HepG2 (cell line): ENCODE results near the gene PPP1CB. TPM values are rescaled to one million over a fixed set of nuclear protein-coding genes. Genes with fewer than 3 reads are reported as not detected.

ENCODE experiments used
- AGO2 ChIP-seq: fragments of 200-400 bp; formaldehyde crosslinking; optimal IDR thresholded peaks from 2 replicates; pipeline ENCODE3; 2017; ENCODE audit warnings: mild to moderate bottlenecking, low read depth, low read length, moderate library complexity
- AHDC1 ChIP-seq: sonication (generic); formaldehyde crosslinking; IDR thresholded peaks from 2 replicates; pipeline ENCODE4 v1.5.1; 2020; ENCODE audit warnings: mild to moderate bottlenecking, missing genetic modification reagents, borderline replicate concordance
- CEBPG ChIP-seq: IDR thresholded peaks from 2 replicates; pipeline ENCODE4 v1.6.1; 2016
- GABPB1 ChIP-seq: IDR thresholded peaks from 2 replicates; pipeline ENCODE4 v1.6.1; 2016; ENCODE audit warnings: mild to moderate bottlenecking, missing genetic modification reagents, moderate library complexity, missing compliant biosample characterization
- HOXA9 ChIP-seq: sonication (generic); formaldehyde crosslinking; IDR thresholded peaks from 2 replicates; pipeline ENCODE4 v1.8.1; 2022; ENCODE audit warnings: missing genetic modification reagents, mild to moderate bottlenecking, moderate library complexity, borderline replicate concordance
- KAT8 ChIP-seq: IDR thresholded peaks from 2 replicates; pipeline ENCODE4 v1.6.1; 2016; ENCODE audit warnings: missing genetic modification reagents, missing compliant biosample characterization
- KDM5B ChIP-seq: sonication (generic); formaldehyde crosslinking; IDR thresholded peaks from 2 replicates; pipeline ENCODE4 v1.4.0; 2020; ENCODE audit warnings: missing genetic modification reagents, mild to moderate bottlenecking, borderline replicate concordance
- KLF16 ChIP-seq, 2 experiments: sonication (generic) in 1 of 2; formaldehyde crosslinking in 1 of 2; IDR thresholded peaks; 2 replicates each; pipeline versions ENCODE4 v1.6.1 to v1.8.0; 2016 to 2023; ENCODE audit warnings: missing genetic modification reagents in 2 of 2, missing compliant biosample characterization in 1 of 2
- MAF1 ChIP-seq: sonication (generic); formaldehyde crosslinking; IDR thresholded peaks from 2 replicates; pipeline ENCODE4 v1.5.0; 2020; ENCODE audit warnings: missing genetic modification reagents, borderline replicate concordance
- PLSCR1 ChIP-seq: sonication (generic); formaldehyde crosslinking; IDR thresholded peaks from 2 replicates; pipeline ENCODE4 v1.5.0; 2020; ENCODE audit warnings: missing genetic modification reagents, mild to moderate bottlenecking, borderline replicate concordance
- SNRNP70 ChIP-seq: fragments of 200-400 bp; formaldehyde crosslinking; IDR thresholded peaks from 2 replicates; pipeline ENCODE4 v1.6.1; 2017; ENCODE audit warnings: mild to moderate bottlenecking, low read depth, low read length, moderate library complexity
- SPEN ChIP-seq: sonication (generic); formaldehyde crosslinking; IDR thresholded peaks from 2 replicates; pipeline ENCODE4 v1.5.1; 2020; ENCODE audit warnings: low read depth, mild to moderate bottlenecking, missing genetic modification reagents
- TCF7 ChIP-seq: sonication (generic); IDR thresholded peaks from 2 replicates; pipeline ENCODE4 v1.6.1; 2016; ENCODE audit warnings: antibody characterized with exemption, low read depth
- TMF1 ChIP-seq: sonication (generic); formaldehyde crosslinking; IDR thresholded peaks from 2 replicates; pipeline ENCODE4 v1.8.1; 2022; ENCODE audit warnings: low read depth, missing genetic modification reagents
- WIZ ChIP-seq: sonication (generic); formaldehyde crosslinking; IDR thresholded peaks from 2 replicates; pipeline ENCODE4 v1.5.1; 2020; ENCODE audit warnings: mild to moderate bottlenecking, missing genetic modification reagents
- ZBTB8A ChIP-seq: sonication (generic); formaldehyde crosslinking; IDR thresholded peaks from 2 replicates; pipeline ENCODE4 v1.4.0; 2020; ENCODE audit warnings: mild to moderate bottlenecking, low read depth, missing genetic modification reagents, borderline replicate concordance
- ZNF205 ChIP-seq: IDR thresholded peaks from 2 replicates; pipeline ENCODE4 v1.6.1; 2018; ENCODE audit warnings: missing biosample characterization, missing genetic modification reagents
- ZNF275 ChIP-seq: sonication (generic); formaldehyde crosslinking; IDR thresholded peaks from 2 replicates; pipeline ENCODE4 v1.8.0; 2022; ENCODE audit warnings: missing genetic modification reagents, mild to moderate bottlenecking, inconsistent platforms, borderline replicate concordance
- ZNF446 ChIP-seq: sonication (generic); formaldehyde crosslinking; IDR thresholded peaks from 2 replicates; pipeline ENCODE4 v1.5.0; 2020; ENCODE audit warnings: mild to moderate bottlenecking, missing genetic modification reagents
- polyA plus RNA-seq, 8 experiments: library from polyadenylated mRNA; depleted of rRNA in 3 of 8; stranded (reverse) in 7 of 8; unstranded in 1 of 8; fragments of >200 nt; fragmentation: Illumina TruSeq in 4 of 8; extraction: Trizol in 4 of 8; gene quantifications; 2 replicates each; pipeline versions ENCODE4 v1.2.1 to v1.2.3, GENCODE V29; 2011 to 2016; ENCODE audit warnings: low read depth in 4 of 8, missing spikeins in 1 of 8, mixed read lengths in 1 of 8; ENCODE audit not compliant: insufficient read depth in 1 of 8
- total RNA-seq, 5 experiments: library from RNA; depleted of rRNA; stranded (reverse); fragments of >200 nt; fragmentation: Illumina TruSeq; extraction: Trizol; gene quantifications; 2 replicates each; pipeline ENCODE4 v1.2.3, GENCODE V29; 2016; ENCODE audit warnings: low read depth in 1 of 5
- TF ChIP-seq, protein P1 (sequence below): sonication (generic); formaldehyde crosslinking; IDR thresholded peaks from 2 replicates; pipeline ENCODE4 v1.5.0; 2020; ENCODE audit warnings: mild to moderate bottlenecking, missing genetic modification reagents, moderate library complexity

PPP1CB gene
- total and polyA plus RNA-seq, 2 of the 13 experiments (the other 11 are each of a cell fraction or from before 2014, with no cell fraction given): 46.9 to 109 TPM

- TF ChIP-seq TCF7 (no peak), PLSCR1 (CRISPR knock-in tag) (peak; percentile 95; the same call in 1 of the 2 replicates), KAT8 (CRISPR knock-in tag) (peak; percentile 79), AHDC1 (CRISPR knock-in tag) (peak; percentile 73; the same call in 1 of the 2 replicates), HOXA9 (CRISPR knock-in tag) (no peak), ZNF446 (CRISPR knock-in tag) (0 out of 2 replicates have a peak, but pooled peaks have one; percentile 89), GABPB1 (CRISPR knock-in tag) (peak; percentile 84), ZBTB8A (no peak), MAF1 (CRISPR knock-in tag) (peak; percentile 92; the same call in 1 of the 2 replicates), AGO2 (no peak), WIZ (0 out of 2 replicates have a peak, but pooled peaks have one; percentile 3), KLF16 (CRISPR knock-in tag; IDR thresholded peaks at IDR 0.05) (peak in 1 of 2 experiments; percentile 60; a peak in 2 of 4 replicates), ZNF275 (CRISPR knock-in tag) (peak; percentile 31; the same call in 1 of the 2 replicates), ZNF205 (CRISPR knock-in tag) (peak; percentile 90), CEBPG (no peak), KDM5B (CRISPR knock-in tag) (peak; percentile 94), SPEN (CRISPR knock-in tag) (peak; percentile 95), TMF1 (CRISPR knock-in tag) (no peak; the same call in 1 of the 2 replicates), SNRNP70 (no peak)
- TF ChIP-seq, protein P1, sequence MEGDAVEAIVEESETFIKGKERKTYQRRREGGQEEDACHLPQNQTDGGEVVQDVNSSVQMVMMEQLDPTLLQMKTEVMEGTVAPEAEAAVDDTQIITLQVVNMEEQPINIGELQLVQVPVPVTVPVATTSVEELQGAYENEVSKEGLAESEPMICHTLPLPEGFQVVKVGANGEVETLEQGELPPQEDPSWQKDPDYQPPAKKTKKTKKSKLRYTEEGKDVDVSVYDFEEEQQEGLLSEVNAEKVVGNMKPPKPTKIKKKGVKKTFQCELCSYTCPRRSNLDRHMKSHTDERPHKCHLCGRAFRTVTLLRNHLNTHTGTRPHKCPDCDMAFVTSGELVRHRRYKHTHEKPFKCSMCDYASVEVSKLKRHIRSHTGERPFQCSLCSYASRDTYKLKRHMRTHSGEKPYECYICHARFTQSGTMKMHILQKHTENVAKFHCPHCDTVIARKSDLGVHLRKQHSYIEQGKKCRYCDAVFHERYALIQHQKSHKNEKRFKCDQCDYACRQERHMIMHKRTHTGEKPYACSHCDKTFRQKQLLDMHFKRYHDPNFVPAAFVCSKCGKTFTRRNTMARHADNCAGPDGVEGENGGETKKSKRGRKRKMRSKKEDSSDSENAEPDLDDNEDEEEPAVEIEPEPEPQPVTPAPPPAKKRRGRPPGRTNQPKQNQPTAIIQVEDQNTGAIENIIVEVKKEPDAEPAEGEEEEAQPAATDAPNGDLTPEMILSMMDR: peak; percentile 67
These were observed at the start of gene PPP1CB (continued) for GRCh38 chr2:28751252-28751955.
